GM04503 (cell line): ENCODE results near the gene S100A6.
"Not testable (repeated sequence)": the region's sequence is repeated elsewhere in the genome, so short reads cannot be mapped to it uniquely, and the experiment has no call there.

Experiments
- DNase-seq: peaks from one replicate; pipeline ENCODE4 v3.0.0-alpha.2; 2012; ENCODE audit warnings: low read depth

S100A6 gene

GRCh38 chr1:153535242-153536011, at the start of gene S100A6:
Gene S100A6 (minus strand): TSS chr1:153535991. CDS start chr1:153535339, 652 bp downstream.
- no peak for DNase-seq

GRCh38 chr1:153585006-153585405, 49.2 kb upstream of the S100A6 start:
- DNase-seq: no peak

- DNase-seq: no peak
These were observed 48.2 kb upstream of the S100A6 start for GRCh38 chr1:153583976-153584375.

GRCh38 chr1:153583514-153583913, 47.7 kb upstream of the S100A6 start:
- not testable (repeated sequence) for DNase-seq

- DNase-seq: not testable (repeated sequence)
These were observed 47.0 kb upstream of the S100A6 start for GRCh38 chr1:153582836-153583235.

- DNase-seq: no peak
These were observed 43.1 kb upstream of the S100A6 start for GRCh38 chr1:153578936-153579335.

GRCh38 chr1:153578490-153578889, 42.7 kb upstream of the S100A6 start:
- no peak for DNase-seq

- no peak for DNase-seq
These were observed 41.8 kb upstream of the S100A6 start for GRCh38 chr1:153577624-153578051.

GRCh38 chr1:153577138-153577537, 41.3 kb upstream of the S100A6 start:
- DNase-seq: no peak

- DNase-seq: not testable (repeated sequence)
These were observed 39.7 kb upstream of the S100A6 start for GRCh38 chr1:153575497-153575896.

GRCh38 chr1:153575081-153575491, 39.3 kb upstream of the S100A6 start:
- not testable (repeated sequence) for DNase-seq

GRCh38 chr1:153573351-153573750, 37.6 kb upstream of the S100A6 start:
- no peak for DNase-seq

GRCh38 chr1:153572569-153573015, 36.8 kb upstream of the S100A6 start:
- DNase-seq: peak; percentile 83

GRCh38 chr1:153571706-153572105, 35.9 kb upstream of the S100A6 start:
- DNase-seq: no peak

- DNase-seq: no peak
These were observed 35.1 kb upstream of the S100A6 start for GRCh38 chr1:153570874-153571273.

- DNase-seq: no peak
These were observed 33.7 kb upstream of the S100A6 start for GRCh38 chr1:153569465-153569864.

GRCh38 chr1:153568367-153569099, 32.7 kb upstream of the S100A6 start:
- no peak for DNase-seq

GRCh38 chr1:153567621-153568366, 32.0 kb upstream of the S100A6 start:
- DNase-seq: no peak

GRCh38 chr1:153566414-153567371, 30.9 kb upstream of the S100A6 start:
- peak; percentile 92 for DNase-seq

GRCh38 chr1:153565529-153566374, 30.0 kb upstream of the S100A6 start, which contains the start of gene S100A2:
Gene S100A2 (minus strand): TSS chr1:153565844. CDS start chr1:153563877, 1,967 bp downstream.
- peak; percentile 72 for DNase-seq
